ENCODE measurements around the gene ATP2B2.

Gene ATP2B2

DNA sequence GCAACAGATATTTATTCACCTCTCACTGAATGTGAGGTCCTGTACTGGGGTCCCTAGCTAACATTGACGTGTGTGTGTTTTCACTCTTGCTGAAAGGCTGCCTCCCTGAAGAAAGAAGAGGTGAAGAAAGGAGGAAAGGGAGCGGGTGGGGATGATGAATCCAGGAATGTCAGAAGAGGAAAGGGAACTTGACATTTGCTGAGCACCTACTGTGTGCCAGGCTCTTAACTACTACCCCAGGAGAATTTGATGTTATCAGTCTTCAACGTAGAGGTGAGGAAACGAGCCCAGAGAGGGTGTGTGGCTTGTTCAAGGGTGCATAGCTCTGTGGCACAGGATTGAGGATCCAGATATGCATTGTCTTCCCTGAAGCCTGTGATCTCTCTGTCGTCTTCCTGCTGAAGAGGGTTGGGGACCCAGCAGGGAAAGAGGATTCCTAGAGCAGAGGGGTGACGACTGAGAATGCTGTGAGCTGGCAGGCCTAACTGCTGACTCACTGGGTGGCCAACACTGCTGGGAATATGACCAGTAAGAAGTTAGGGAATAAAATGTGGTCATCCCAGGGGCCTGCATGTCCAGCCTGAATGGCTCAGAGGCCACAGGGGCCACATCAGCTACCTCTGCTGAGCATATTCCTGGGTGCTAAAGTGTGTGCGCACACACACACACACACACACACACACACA, 6.6 kb upstream of the ATP2B2 start:
- DNase-seq (ENCODE audit: low read depth in 1 of 2, low spot score in 1 of 2): no peak

DNA sequence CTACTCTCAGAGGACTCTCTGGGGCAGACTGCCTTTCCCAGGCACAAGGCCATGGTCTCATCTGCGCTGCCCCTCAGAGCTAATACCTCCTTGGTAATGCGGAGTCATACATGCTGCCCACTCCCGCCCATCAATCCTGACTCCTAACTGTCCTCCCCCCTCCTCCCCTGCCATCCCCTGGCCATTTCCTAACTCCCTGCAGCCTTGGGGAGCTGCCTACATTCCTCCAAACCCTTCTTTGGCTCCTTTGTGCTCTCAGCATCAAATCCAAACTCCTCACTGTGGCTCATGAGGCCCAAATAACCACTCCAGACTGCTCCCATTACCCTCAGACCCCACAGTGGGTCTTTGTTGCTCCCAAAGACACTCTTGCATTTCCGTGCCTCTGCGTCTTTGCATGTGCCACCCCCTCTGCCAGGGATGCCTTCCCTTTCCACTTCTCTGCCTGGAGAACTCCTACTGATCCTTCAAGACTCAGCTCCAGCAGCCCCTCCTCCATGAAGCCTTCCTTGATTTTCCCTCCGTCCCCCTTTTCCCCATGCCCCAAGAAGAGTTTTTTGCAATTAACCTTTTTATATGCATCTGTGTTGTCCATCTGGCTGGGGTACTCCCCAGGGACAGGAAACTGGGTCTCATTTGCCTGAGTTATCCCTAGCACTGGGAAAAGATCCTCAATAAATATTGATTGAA, 5.5 kb upstream of the ATP2B2 start:
- no peak for DNase-seq (ENCODE audit: low read depth in 1 of 2, low spot score in 1 of 2)

DNA sequence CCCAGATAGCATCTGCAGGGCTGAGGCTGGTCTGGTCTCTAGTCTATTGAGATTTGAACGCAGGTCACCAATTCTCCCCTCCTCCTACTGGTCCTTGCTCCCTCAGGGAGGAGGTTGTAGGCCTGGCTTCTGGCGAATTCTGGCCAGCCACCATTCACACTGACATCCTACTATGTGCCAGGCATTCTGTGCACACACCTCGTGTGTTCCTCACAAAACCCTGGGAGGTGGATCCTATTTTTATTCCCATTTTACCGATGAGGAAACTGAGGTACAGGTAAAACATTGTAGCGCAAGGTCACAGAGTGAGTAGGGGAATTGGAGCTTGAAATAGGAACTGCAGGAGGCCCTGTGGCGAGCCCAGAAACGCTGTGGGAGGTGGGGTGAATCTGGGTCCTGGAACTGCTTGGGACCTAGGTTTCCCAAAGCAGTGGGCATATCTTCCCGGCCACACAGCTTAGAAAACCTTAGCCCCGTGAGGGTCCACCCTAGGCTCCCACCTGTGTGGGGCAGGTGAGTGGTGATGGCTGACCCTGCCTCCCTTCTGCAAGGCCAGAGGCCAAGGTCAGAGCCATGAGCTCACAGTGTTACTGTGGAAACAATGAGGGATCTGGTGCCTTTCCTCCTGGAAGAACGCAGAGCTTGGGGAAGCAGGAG, 4.8 kb upstream of the ATP2B2 start:
- no peak for DNase-seq (ENCODE audit: low read depth in 1 of 2, low spot score in 1 of 2)

DNA sequence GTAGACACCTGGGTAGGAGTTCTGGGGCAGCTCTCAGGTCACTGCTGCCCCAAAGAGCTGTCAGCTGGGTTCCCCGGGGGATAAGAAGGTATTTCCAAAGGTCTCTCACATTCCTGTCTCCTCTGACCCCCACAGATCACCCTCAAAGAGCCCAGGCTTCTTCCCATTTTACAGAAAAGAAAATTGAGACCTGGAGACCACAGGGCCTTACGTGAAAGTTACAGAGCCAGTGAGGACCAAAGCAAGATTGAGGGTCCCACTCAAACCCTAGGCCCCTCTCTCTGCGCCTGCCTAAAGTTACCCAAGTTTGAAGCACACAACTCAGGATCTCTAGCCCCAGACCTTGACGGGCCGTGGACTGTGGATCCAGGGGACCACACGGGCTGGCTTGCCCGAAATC, 3.9 kb upstream of the ATP2B2 start:
- DNase-seq (ENCODE audit: low read depth in 1 of 2, low spot score in 1 of 2): no peak

- DNase-seq (ENCODE audit: low read depth in 1 of 2, low spot score in 1 of 2): no peak
Observed at GRCh38 chr3:10508619-10509260, 3.4 kb upstream of the ATP2B2 start.

DNA sequence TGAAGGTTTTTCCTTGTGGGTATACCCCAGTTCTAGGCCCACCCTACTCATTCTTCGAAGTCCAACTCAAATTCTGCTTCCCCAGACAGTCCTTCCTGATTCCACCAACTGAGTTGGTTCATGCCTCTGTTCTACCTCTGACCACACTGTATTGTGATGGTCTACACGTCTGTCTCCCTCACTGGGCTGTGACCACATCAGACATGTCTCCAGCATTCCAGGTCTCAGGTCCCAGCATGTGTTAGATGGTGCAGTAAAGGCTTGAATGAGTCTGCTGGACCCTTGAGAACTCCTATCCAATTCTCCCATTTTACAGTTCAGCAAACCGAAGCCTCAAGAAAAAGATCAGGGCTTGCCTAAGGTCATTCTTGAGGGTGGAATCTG, 2.8 kb upstream of the ATP2B2 start:
- no peak for DNase-seq (ENCODE audit: low read depth in 1 of 2, low spot score in 1 of 2)

GRCh38 chr3:10507331-10507730, 1.9 kb upstream of the ATP2B2 start:
- DNase-seq (ENCODE audit: low read depth in 1 of 2, low spot score in 1 of 2): no peak

GRCh38 chr3:10506696-10507095, 1.3 kb upstream of the ATP2B2 start:
- DNase-seq (ENCODE audit: low read depth in 1 of 2, low spot score in 1 of 2): no peak

DNA sequence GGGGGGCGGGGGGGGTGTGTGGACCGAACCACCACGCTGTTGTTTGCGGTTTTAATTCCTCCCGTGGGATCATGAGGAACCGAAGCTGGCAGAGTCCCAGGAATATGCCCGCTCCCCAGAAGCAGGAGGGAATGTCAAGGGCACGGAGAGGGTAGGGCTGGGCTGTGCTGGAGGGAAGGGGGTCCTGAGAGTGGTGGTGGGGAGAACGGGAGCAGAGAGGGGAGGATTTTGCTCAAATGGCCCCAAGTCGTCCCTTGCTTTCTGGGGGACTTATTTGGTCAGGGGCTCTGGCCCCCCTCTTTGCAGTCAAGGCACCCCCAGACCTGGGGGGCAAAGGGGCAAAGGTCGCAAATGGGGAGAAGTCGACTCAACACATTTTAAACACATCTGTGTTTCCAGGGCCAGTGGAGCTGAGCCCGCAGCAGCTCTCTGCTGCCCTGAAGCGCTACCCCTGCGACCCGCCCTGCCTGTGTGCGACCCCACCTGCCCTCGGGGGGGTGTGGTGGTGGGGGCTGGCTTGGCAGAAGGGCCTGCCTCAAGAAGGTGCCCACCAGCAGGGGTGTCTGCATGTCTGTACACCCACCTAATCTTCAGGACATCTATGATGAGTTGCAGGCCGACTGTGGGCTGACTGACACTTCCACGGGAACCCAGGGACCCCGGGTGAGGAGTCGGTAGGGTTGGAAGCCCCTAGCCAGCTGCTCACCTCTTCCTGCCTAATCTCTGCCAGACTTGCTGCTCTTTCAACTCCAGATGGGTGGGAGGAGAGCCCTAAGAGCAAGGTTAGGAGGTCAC, 602 bp upstream of the ATP2B2 start:
- DNase-seq (ENCODE audit: low read depth in 1 of 2, low spot score in 1 of 2): no peak

DNA sequence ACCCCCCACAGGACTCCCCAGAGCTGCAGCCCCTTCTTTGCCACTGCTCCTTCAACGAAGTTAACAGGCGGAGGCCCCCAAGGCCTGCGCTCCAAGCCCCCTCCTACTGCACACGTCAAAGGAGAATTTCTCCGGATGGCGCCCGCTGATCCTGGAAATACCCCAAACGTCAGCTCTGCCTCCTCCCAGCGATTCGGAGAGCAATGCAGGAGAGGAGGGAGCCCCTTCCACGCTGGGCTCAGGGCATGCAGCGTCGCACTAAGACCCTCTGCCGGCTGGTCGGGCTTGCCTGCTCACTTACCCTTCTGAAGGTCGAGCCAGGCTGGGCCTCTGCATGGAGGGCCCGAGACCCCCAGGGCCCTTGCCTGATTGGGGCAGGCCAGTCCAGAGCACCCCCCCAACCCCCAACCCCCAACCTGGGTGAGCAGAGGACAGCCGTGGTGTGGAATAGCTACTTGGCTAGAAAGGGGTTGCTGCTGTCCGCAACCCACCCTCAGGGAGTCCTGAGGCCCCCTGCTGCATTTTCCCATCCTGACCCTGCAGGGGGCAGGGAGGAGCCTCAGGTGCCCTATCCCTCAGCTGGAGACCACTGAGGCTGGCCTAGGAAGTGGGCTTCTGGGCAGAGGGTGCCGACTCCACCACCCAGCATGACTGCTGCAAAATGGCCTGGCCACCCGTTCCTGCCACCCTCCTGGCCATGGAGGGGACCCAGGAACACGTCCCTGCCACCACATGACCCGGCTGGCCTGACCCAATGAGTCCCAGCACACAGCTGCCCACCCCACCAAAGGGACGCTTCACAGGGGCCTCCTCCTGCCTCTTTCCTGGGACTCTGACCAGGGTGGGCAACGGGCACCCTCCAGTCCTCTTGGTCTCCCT, 976 bp downstream of the ATP2B2 start:
- DNase-seq (ENCODE audit: low read depth in 1 of 2, low spot score in 1 of 2): no peak

GRCh38 chr3:10503217-10503796, 2.1 kb downstream of the ATP2B2 start:
- DNase-seq (ENCODE audit: low read depth in 1 of 2, low spot score in 1 of 2): no peak

DNA sequence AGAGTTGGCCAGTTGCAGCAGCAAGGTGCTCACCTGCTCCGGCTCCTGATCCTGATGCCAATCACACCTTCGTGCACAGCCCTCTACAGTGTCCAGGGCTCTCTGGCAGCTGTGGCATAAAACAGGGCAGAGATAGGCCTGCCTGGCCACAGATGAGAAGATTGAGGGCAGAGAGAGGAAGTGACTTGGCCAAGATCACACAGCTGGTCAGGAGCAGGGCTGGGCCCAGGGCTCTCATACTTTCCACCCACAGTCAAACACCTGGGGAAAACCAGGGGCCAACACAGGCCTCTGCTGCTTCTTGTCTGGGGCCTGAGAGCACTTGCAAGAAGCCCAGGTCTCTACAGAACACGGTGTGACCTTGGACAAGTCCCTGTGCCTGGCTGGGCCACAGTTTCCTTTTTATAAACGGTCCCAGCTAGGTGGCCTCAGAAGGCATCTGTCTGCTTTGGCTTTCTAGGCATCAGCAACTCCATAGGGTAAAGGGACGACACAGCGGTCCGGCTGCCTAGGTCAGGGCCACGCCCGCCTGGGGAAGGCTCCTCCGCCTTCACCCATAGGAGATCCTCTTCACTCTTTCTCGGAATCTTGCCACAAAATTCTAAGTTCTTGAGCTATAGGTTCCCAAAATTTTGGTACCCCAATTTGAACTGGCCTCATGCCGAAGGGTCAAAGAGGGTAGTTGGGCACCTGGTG, 3.1 kb downstream of the ATP2B2 start:
- DNase-seq (ENCODE audit: low read depth in 1 of 2, low spot score in 1 of 2): no peak

- DNase-seq (ENCODE audit: low read depth in 1 of 2, low spot score in 1 of 2): no peak
Observed at GRCh38 chr3:10501664-10502052, 3.7 kb downstream of the ATP2B2 start.

DNA sequence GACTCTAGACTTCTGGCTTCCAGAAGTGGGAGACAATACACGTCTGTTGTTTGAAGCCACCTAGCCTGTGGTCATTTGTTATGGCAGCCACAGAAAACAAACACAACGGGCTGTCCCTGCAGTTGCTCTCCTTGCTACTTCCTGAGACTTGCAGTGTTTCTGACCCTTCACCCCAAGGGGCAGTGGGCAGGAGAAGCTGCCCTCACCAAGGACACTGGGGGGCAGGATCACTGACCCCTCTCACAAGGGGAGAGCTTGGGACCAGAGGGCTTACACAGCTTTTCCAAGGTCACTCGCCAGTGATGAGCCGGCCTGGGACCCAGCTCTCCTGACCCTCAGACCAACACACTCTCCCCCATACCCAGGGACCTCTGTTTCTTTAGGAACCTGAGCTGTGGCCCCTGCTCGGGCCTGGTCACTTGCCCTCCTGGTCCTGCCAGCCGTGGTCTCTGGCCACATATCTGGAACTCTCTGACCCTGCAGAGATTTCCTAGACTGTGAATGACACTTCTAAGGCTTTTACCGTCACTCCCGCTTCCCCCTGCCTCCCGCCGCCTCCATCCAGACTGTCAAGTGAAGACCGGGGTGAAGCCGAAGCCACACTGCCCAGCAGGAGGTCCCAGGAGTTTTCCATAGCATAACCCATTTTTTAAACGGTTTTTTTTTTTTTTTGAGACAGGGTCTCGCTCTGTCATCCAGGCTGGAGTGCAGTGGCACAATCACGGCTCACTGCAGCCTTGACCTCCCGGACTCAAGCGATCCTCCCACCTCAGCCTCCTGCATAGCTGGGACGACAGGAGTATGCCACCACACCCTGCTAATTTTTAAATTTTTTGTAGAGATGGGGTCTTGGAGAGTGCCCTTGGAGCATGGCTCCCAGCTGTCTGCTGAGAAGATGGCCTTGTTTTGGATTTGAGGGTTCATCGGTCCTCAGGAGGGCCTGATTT, 4.4 kb downstream of the ATP2B2 start:
- no peak for DNase-seq (ENCODE audit: low read depth in 1 of 2, low spot score in 1 of 2)

GRCh38 chr3:10498271-10498670, 7.1 kb downstream of the ATP2B2 start:
- DNase-seq (ENCODE audit: low read depth in 1 of 2, low spot score in 1 of 2): no peak

DNA sequence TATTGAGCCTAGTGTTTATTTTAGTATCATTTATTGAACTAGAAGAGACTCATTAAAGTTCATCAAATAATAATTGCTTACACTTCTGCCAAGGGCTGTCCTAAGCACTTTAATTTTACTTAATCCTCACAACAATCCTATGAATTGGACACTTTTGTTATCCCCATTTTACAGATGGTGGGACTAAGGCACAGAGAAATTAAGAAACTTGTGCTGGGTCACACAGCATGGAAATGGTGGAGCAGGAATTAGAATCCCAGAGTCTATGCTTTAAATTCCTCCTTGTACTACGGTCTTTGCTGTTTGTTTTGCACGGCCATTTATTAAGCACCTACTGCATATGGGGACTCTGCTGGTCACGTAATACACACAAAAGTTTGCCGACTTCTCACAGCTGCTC, 7.9 kb downstream of the ATP2B2 start:
- no peak for DNase-seq (ENCODE audit: low read depth in 1 of 2, low spot score in 1 of 2)

DNA sequence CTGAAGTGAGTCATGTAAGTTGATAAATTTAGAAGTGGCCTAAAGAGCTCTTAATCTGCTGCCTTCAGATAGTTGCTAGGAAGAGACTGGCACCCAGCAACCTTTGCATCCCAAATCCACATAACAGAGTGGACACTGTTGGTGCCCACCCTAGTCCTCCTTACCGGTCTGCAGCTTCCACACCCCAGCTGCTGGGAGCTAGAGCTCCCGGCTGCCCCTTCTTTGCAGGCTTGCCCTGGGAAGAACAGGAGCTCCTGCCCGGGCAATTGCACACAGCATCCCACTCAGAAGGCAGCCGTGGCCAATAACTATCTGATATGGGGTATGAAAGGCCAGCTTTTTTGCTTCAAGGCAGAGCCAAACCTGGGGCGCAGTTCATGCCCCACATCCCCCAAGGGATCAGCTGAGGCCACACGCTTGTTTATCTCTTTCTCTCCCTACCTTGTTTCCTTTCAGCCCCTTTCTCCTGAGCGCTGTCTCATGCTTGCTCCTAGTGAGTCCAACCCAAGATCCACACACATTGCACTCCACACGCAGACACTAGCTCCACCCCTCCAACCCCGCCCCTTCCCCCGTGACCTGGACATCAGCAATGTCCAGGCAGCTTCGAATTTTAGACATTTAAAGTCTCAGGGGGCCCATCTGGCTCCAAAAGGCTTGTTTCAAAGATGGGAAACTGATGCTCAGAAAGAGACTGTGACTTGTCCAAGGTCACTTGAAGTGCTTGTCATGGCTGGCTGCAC, 9.1 kb downstream of the ATP2B2 start:
- no peak for DNase-seq (ENCODE audit: low read depth in 1 of 2, low spot score in 1 of 2)

GRCh38 chr3:10495614-10496013, 9.8 kb downstream of the ATP2B2 start:
- DNase-seq (ENCODE audit: low read depth in 1 of 2, low spot score in 1 of 2): no peak

Measured in stimulated activated CD4-positive, alpha-beta T cell treated with anti-CD3 and anti-CD28 coated beads, Interleukin-15, amount 100 ng/mL, for 1 hour (primary cell).